ENCODE data around the gene HDAC4. TPM values are rescaled to one million over a fixed set of nuclear protein-coding genes. Genes with fewer than 3 reads are reported as not detected.

Gene HDAC4
- total and polyA plus RNA-seq, 2 of the 8 experiments (the other 6 are each of a cell fraction or from before 2014, with no cell fraction given), result 15.4 to 31.5 TPM

DNA sequence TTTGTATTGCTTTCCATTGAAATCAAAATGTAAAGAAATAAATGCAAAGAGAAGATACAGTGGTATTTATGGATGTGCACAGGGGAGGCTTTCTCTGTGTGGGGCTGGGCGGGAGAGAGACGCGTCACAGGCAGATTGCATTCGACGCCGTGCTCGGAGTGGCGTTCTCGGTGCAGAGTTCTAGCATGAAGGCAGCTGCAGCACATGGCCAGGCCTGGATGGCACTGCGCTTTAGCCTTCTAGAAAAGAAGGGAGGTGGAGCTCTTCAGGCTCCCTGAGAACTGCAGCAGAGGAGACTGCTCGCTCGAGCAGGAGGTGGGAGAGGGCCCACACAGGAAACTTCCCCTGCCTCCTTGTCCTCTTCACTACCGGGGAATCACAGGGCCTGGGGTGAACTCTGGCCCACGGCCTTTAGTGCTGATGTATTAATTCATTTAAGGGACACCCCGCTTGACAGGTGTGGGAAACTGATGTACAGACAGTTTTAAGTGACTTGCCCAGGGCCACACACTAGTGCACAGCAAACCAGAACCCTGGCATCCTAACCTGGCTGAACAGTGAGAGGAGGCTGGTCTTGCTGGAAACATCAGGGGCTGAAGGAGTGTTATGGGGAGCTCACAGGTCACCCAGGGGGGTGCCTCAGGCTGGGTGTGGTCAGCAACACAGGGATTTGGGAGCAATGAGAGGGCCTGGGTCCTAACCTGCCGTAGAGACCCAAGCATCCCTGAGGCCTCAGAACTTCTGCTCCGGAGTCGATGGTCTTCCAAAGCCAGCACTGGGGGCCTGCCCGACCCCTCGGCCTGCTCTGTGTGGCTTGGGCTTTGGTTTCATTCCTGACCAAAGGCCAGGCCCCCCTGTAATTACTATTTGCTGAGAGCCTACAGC, 199.9 kb downstream of the HDAC4 start:
- H2BK5ac ChIP-seq (ENCODE audit: low read depth, low read length), result no peak overlapping the region
- H3K9ac ChIP-seq (replicated peaks in 1 of 4; ENCODE audit: extremely low read depth in 1 of 4, low read depth in 3 of 4, low read length in 3 of 4), result no peak overlapping the region
- no peak overlapping the region for H2AFZ ChIP-seq (ENCODE audit: low read length)
- no peak overlapping the region for H3K18ac ChIP-seq (ENCODE audit: extremely low read depth, low read length)
- H3K27ac ChIP-seq (ENCODE audit: low read depth, low read length), result peak overlapping the region; percentile 23; the same call in 1 of the 2 replicates
- H3K9me3 ChIP-seq (ENCODE audit: insufficient read depth in 2 of 2, low read depth in 1 of 2, low read length in 1 of 2), result no peaks in the 10 kb centered on the region
- DNase-seq (ENCODE audit: low read depth in 1 of 2, low spot score in 2 of 2) (no peak), FAIRE-seq (no peak)
- peaks cover 0 to 32% of the 10 kb centered on the region in 2 experiments; a peak in 2 of 4 replicates for H3K79me2 ChIP-seq (ENCODE audit: control insufficient read depth in 1 of 2, insufficient read depth in 2 of 2, low read length in 2 of 2)
- POLR2A ChIA-PET (ENCODE audit: partially characterized antibody), result no interaction called here
- H2BK12ac ChIP-seq (ENCODE audit: low read depth, low read length), result no peak overlapping the region
- H2BK15ac ChIP-seq (ENCODE audit: low read length), result 0 out of 2 replicates have a peak overlapping the region, but pooled peaks have one; percentile 29
- CTCF ChIA-PET (ENCODE audit: partially characterized antibody), result interaction anchor here (1.2 to 2.0 kb wide), 4 partner anchors 9 to 62 kb away, joined by 3 to 7 read pairs (median 4); no protein-coding TSS in a partner anchor
- H4K20me1 ChIP-seq (replicated peaks in 1 of 2; ENCODE audit: control insufficient read depth in 1 of 2, insufficient read depth in 2 of 2, low read length in 2 of 2), result peaks cover 3 to 11% of the 10 kb centered on the region in 2 experiments
- no peak overlapping the region for H2BK20ac ChIP-seq (ENCODE audit: low read length)
- 0 out of 2 replicates have a peak, but pooled peaks cover 4% of the 10 kb centered on the region for H3K79me1 ChIP-seq (ENCODE audit: low read depth, low read length)
- peaks cover 0 to 3% (median under 1%) of the 10 kb centered on the region in 4 experiments; a peak in 3 of 8 replicates for H3K36me3 ChIP-seq (ENCODE audit: control insufficient read depth in 2 of 4, insufficient read depth in 4 of 4, low read length in 3 of 4)
- H3K4ac ChIP-seq (replicated peaks; ENCODE audit: insufficient read length, low read depth, low read length), result no peak overlapping the region
- no peak overlapping the region for H2BK120ac ChIP-seq (replicated peaks; ENCODE audit: low read depth, low read length)
- H4K5ac ChIP-seq (ENCODE audit: insufficient read length, low read depth, low read length), result no peak overlapping the region
- WGBS, 2 experiments (ENCODE audit: extremely low coverage in 1 of 2, insufficient coverage in 1 of 2, insufficient read length in 1 of 2, insufficient replicate concordance in 2 of 2, low coverage in 1 of 2, low lambda C conversion rate in 2 of 2, missing lambda C conversion rate in 1 of 2), result 89% methylated on average over 20 of the region's 20 CpGs; no CpG with 5 or more reads in 1 of the 2 experiments
- no peak overlapping the region for H3K4me3 ChIP-seq (ENCODE audit: extremely low read depth in 1 of 4, insufficient read depth in 2 of 4, low read depth in 3 of 4, low read length in 4 of 4)
- H2AK5ac ChIP-seq (ENCODE audit: low read depth, low read length), result no peak overlapping the region
- H3K4me2 ChIP-seq (ENCODE audit: insufficient read depth in 1 of 2, low read depth in 2 of 2, low read length in 2 of 2), result no peak overlapping the region
- no peak overlapping the region for H3K23ac ChIP-seq (ENCODE audit: insufficient read length)
- H3K4me1 ChIP-seq (replicated peaks in 1 of 4; ENCODE audit: control insufficient read depth in 3 of 4, insufficient read depth in 4 of 4, low read length in 3 of 4), result peaks cover 0 to 12% (median 2%) of the 10 kb centered on the region in 4 experiments; a peak in 3 of 7 replicates
- H4K91ac ChIP-seq (replicated peaks; ENCODE audit: insufficient read length, low read length), result peak overlapping the region; percentile 29
- H4K8ac ChIP-seq (ENCODE audit: extremely low read depth, insufficient read depth, low read length), result no peak overlapping the region; the same call in 1 of the 2 replicates
- no peaks in the 10 kb centered on the region for H3K27me3 ChIP-seq (replicated peaks in 1 of 4; ENCODE audit: control insufficient read depth in 3 of 4, extremely low read depth in 1 of 4, insufficient read depth in 3 of 4, low read length in 3 of 4)
- no peak overlapping the region for H3K56ac ChIP-seq (replicated peaks; ENCODE audit: insufficient read length, low read depth, low read length)
- no peak overlapping the region for H3K14ac ChIP-seq (ENCODE audit: insufficient read length)
- no peaks in the 10 kb centered on the region; the same call in 1 of the 2 replicates for H3K23me2 ChIP-seq (ENCODE audit: low read depth, low read length)
- TF ChIP-seq CBX5 (IDR thresholded peaks at IDR 0.05; ENCODE audit: low read depth, low read length), result no peak
- no peak for TF ChIP-seq JUND (IDR thresholded peaks at IDR 0.05; ENCODE audit: low read length)
- TF ChIP-seq SIN3A (conservative IDR thresholded peaks at IDR 0.05 in 1 of 2, IDR thresholded peaks at IDR 0.05 in 1 of 2; ENCODE audit: low read depth in 1 of 2, low read length in 2 of 2), result no peak
- no peak for TF ChIP-seq KDM1A (IDR thresholded peaks at IDR 0.05; ENCODE audit: borderline replicate concordance, low read length)
- TF ChIP-seq TCF12 (IDR thresholded peaks at IDR 0.05; ENCODE audit: low read depth, low read length), result no peak
- no peak for TF ChIP-seq CTBP2 (IDR thresholded peaks at IDR 0.05; ENCODE audit: borderline replicate concordance, insufficient read depth, insufficient read length, low read length)
- no peak for TF ChIP-seq TAF7 (optimal IDR thresholded peaks at IDR 0.05; ENCODE audit: borderline replicate concordance, low read depth, low read length)
- TF ChIP-seq SP2 (IDR thresholded peaks at IDR 0.05; ENCODE audit: low read length), result no peak
- TF ChIP-seq ZNF274 (IDR thresholded peaks at IDR 0.05; ENCODE audit: borderline replicate concordance, extremely low read depth, low read length), result no peak
- TF ChIP-seq FOSL1 (IDR thresholded peaks at IDR 0.05; ENCODE audit: insufficient read depth, low read depth, low read length), result no peak
- TF ChIP-seq ASH2L (IDR thresholded peaks at IDR 0.05; ENCODE audit: low read length), result no peak
- TF ChIP-seq TAF1 (IDR thresholded peaks at IDR 0.05; ENCODE audit: low read depth, low read length), result no peak

Data from H1 (cell line).